Right lobe of liver (tissue), 6 donors: Measurements from ENCODE around the gene LSM12. TPM values are rescaled to one million over a fixed set of nuclear protein-coding genes. Genes with fewer than 3 reads are reported as not detected.
A peak's percentile ranks its signal among the peaks of the same experiment; 100 is the strongest.

Source experiments
- ATAC-seq, 4 donors: fragments of 200-7000 bp; cut with Tn5 transposase; one replicate each; pipeline ENCODE4 v1.9.1; 2020; ENCODE audit warnings: mild to moderate bottlenecking in 4 of 4, moderate library complexity in 4 of 4
- DNase-seq, 3 donors: peaks; one replicate each; pipeline ENCODE4 v3.0.0-alpha.2; 2020
- H3K27ac ChIP-seq, 3 donors: fragments of 200-600 bp; one replicate each; pipeline ENCODE4 v1.8.0; 2022
- H3K27me3 ChIP-seq, 2 donors: fragments of 200-600 bp; one replicate each; pipeline ENCODE4 v1.8.0; 2022
- H3K36me3 ChIP-seq, 4 donors: fragments of 200-600 bp; sonication (generic) in 1 of 4; one replicate each; pipeline versions ENCODE4 v1.5.1 to v1.8.0; 2017 to 2022; ENCODE audit warnings: control low read depth in 1 of 4
- H3K4me1 ChIP-seq, 4 donors: fragments of 200-600 bp; sonication (generic) in 1 of 4; one replicate each; pipeline versions ENCODE4 v1.5.1 to v1.8.0; 2017 to 2022; ENCODE audit warnings: control low read depth in 1 of 4
- H3K4me3 ChIP-seq, 3 donors: fragments of 200-600 bp; one replicate each; pipeline ENCODE4 v1.8.0; 2022
- H3K9me3 ChIP-seq, 4 donors: fragments of 200-600 bp; sonication (generic) in 1 of 4; one replicate each; pipeline versions ENCODE4 v1.5.1 to v1.8.0; 2017 to 2022; ENCODE audit warnings: control low read depth in 1 of 4
- POLR2A ChIP-seq: fragments of 450-650 bp; IDR thresholded peaks from one replicate; pipeline ENCODE4 v1.6.1; 2017; ENCODE audit warnings: antibody characterized with exemption, mild to moderate bottlenecking
- WGBS: methylation state at CpG from one replicate; pipeline ENCODE4 v1.1.6; 2018; ENCODE audit warnings: low coverage, low lambda C conversion rate; ENCODE audit not compliant: insufficient coverage; ENCODE audit errors: missing lambda C conversion rate; 5-methylcytosine and 5-hydroxymethylcytosine counted together
- intact Hi-C, 2 donors: fragments of 100-400 bp; cut with DNase I; formaldehyde crosslinking; loops; one replicate each; pipeline versions ENCODE4 v1.11.2 to v1.14.1; 2022
- total RNA-seq, 6 experiments: library from RNA; depleted of rRNA in 2 of 6; stranded (reverse); fragments of >200 nt in 2 of 6; fragmentation: NEBNext Ultra II Directional in 3 of 6; extraction: Animal tissue kit (Norgen Biotek cat#: 25700) in 3 of 6; gene quantifications; one replicate each; pipeline versions ENCODE4 v1.1.0 to v1.2.4, GENCODE V29; 2016 to 2023
- TF ChIP-seq, protein P1 (sequence below), 4 donors: fragments of 200-600 bp in 3 of 4; fragments of 450-650 bp in 1 of 4; IDR thresholded peaks; one replicate each; pipeline versions ENCODE4 v1.5.1 to v1.8.0; 2016 to 2022; ENCODE audit warnings: antibody characterized with exemption in 4 of 4, mild to moderate bottlenecking in 2 of 4
- donor health status: DM: no; HTN: yes; CAD: no.
- donor health status: DM: no; HTN: no; CAD: no.
- donor health status: DM: no; HTN: no; CAD: no.
- donor health status: DM: no; HTN: yes; CAD: no.
- donor health status: DM: no; HTN: yes; CAD: no.

Gene LSM12
- total RNA-seq, 6 experiments from 2014 or later: 24.2 to 30.6 (median 29.4) TPM

DNA sequence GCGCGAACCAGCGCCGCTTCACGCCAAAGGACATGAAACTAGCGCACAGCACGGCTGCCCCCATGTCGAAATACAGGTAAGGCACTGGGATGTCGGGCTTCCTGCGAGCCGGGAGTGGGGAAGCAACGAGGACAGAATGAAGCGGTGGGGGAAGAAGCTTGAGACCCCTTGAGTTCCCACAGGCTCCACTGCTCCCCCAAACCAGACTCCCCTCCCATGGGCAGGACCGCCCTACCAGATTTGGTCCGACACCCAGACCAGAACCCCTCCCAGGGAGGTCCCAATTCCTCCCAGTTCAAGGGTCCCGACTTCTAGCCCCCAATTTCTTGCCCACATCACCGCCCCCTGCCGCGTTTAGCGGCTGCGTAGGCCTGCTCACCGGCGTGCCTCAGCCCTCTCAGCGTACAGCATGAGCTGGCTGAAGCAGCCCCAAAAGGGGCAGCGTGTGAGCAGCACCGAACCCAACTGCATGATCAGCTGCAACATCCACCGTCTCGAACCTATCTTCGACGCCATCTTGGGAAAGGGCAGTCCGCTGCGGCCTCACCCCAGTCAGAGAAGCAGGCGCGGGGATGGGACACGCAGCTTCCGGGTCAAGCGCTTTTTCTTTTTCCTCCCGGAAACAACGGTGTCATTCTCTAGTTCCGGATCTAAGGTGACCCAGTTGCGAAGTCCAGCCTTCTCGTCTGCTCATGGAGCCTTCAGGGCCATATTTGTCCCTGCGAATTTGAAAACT is 51.9 kb downstream of the LSM12 start, which contains the start of gene TMEM101:
TSS of gene TMEM101 (minus strand) at position 527 of the 736 bp plus-strand sequence. CDS start at position 516, 11 bp downstream.
- DNase-seq (peak; percentile 88 to 94 (median 91)), ATAC-seq (peak; percentile 80 to 94 (median 86))
- Histone ChIP-seq H3K4me3 (peak within 1 kb of the TSS; percentile 78 to 90 (median 86)), H3K4me1 (peaks cover 0 to 19% (median 4%) of the 10 kb centered on the region in 4 donors), H3K9me3 (no peaks in the 10 kb centered on the region), H3K27me3 (no peaks in the 10 kb centered on the region), H3K36me3 (peaks cover 0 to 10% (median 5%) of the 10 kb centered on the region in 4 donors), H3K27ac (peak within 1 kb of the TSS; percentile 62 to 74 (median 64))
- intact Hi-C loops: no loop called here
- WGBS: 1% methylated on average over 26 of the region's 43 CpGs
- TF ChIP-seq, protein P1, sequence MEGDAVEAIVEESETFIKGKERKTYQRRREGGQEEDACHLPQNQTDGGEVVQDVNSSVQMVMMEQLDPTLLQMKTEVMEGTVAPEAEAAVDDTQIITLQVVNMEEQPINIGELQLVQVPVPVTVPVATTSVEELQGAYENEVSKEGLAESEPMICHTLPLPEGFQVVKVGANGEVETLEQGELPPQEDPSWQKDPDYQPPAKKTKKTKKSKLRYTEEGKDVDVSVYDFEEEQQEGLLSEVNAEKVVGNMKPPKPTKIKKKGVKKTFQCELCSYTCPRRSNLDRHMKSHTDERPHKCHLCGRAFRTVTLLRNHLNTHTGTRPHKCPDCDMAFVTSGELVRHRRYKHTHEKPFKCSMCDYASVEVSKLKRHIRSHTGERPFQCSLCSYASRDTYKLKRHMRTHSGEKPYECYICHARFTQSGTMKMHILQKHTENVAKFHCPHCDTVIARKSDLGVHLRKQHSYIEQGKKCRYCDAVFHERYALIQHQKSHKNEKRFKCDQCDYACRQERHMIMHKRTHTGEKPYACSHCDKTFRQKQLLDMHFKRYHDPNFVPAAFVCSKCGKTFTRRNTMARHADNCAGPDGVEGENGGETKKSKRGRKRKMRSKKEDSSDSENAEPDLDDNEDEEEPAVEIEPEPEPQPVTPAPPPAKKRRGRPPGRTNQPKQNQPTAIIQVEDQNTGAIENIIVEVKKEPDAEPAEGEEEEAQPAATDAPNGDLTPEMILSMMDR (IDR thresholded peaks at IDR 0.05): no peak
- TF ChIP-seq POLR2A: peak; percentile 59

DNA sequence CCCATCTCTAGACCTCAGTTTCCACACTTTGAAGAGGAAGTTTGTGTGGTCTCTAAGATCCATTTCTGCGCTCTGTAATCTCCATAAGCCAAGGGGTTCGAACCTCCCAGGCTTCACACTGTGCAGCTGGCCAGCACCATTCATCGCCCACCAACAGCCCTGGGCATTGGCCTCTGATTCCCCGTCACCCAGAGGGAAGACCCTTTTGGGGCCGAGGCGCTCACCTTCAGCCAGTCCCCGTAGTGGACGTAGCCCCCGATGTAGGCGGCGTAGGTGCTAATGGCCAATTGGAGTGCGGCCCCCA is 52.4 kb downstream of the LSM12 start:
- Histone ChIP-seq H3K4me1 (peaks cover 0 to 19% (median 4%) of the 10 kb centered on the region in 4 donors), H3K27me3 (no peaks in the 10 kb centered on the region), H3K4me3 (peak overlapping the region; percentile 78 to 90 (median 86)), H3K9me3 (no peaks in the 10 kb centered on the region), H3K27ac (peak overlapping the region in 1 of 3 donors; percentile 64), H3K36me3 (peaks cover 0 to 15% (median 8%) of the 10 kb centered on the region in 4 donors)
- ATAC-seq (no peak), DNase-seq (peak in 1 of 3 donors; percentile 50)
- intact Hi-C loops: no loop called here
- 7% methylated on average over 10 of the region's 12 CpGs for WGBS
- TF ChIP-seq POLR2A: no peak
- TF ChIP-seq, protein P1 (IDR thresholded peaks at IDR 0.05): no peak

DNA sequence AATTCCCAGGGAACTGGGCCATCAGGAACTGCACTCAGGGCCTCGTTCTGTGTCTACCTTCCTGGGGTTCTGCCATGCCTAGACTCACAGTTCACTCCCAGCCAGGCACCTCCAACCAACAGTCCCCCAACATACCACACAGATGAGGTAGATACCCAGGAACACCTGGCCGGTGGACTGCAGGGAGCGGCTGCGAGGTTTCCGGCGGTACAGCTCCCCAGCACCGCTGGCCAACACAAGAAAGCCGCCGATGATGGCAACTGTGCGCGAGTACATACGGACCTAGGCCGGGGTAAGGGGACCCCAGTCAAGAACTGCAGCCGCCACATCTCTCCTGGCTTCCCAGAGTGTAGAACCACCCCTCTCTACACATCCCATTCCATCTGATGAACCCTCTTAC is 53.6 kb downstream of the LSM12 start:
- Histone ChIP-seq H3K36me3 (peaks cover 0 to 27% (median 14%) of the 10 kb centered on the region in 4 donors), H3K27ac (no peak overlapping the region), H3K4me3 (no peak overlapping the region), H3K27me3 (no peaks in the 10 kb centered on the region), H3K9me3 (no peaks in the 10 kb centered on the region), H3K4me1 (peaks cover 0 to 30% (median 9%) of the 10 kb centered on the region in 4 donors)
- no peak for ATAC-seq
- DNase-seq: no peak
- WGBS: 82% methylated on average over 3 of the region's 14 CpGs
- no peak for TF ChIP-seq POLR2A
- TF ChIP-seq, protein P1 (IDR thresholded peaks at IDR 0.05): no peak
- intact Hi-C loops: no loop called here

DNA sequence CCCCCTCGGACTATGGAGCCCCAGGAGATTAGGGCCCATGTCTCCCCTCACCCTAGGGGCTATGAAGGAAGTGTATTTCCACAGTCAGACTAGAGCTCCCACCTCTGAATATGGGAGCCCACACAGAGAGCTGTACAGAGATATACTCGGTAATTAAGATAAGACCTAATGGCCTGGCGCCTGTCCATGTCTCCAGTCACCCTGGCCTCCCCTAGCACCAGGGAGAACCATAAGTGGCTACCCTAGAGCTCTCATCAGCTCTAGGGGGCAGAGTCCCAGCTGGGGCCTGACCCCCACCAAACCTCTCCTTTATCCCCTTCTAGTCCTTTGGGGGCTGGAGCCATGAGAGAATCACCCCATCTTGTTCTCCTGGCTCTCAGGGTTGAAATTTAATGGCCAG is 54.1 kb downstream of the LSM12 start:
- no peaks in the 10 kb centered on the region for H3K27me3 ChIP-seq
- H3K27ac ChIP-seq: no peak overlapping the region
- TF ChIP-seq, protein P1 (IDR thresholded peaks at IDR 0.05): no peak
- peak; percentile 6 for TF ChIP-seq POLR2A
- H3K36me3 ChIP-seq: peaks cover 0 to 32% (median 16%) of the 10 kb centered on the region in 4 donors
- H3K4me1 ChIP-seq: peaks cover 3 to 35% (median 12%) of the 10 kb centered on the region in 4 donors
- no peaks in the 10 kb centered on the region for H3K9me3 ChIP-seq
- DNase-seq: no peak
- ATAC-seq: peak in 1 of 4 donors; percentile 2
- no CpG with 5 or more reads among the region's 3 CpGs for WGBS
- no peak overlapping the region for H3K4me3 ChIP-seq
- intact Hi-C loops: no loop called here
